SK-N-SH treated with all-trans-retinoic acid at 6 μM for 48 hours (cell line): Measurements from ENCODE around the gene NMRK1.

Source experiments
- CREB5 ChIP-seq: fragments of 250-450 bp; sonication (Bioruptor Pico); IDR thresholded peaks from 2 replicates; pipeline ENCODE4 v1.5.1; 2020; ENCODE audit warnings: low read depth, mild to moderate bottlenecking, moderate library complexity
- CSRNP3 ChIP-seq: fragments of 250-450 bp; sonication (Bioruptor Pico); IDR thresholded peaks from 2 replicates; pipeline ENCODE4 v1.5.1; 2021; ENCODE audit warnings: mild to moderate bottlenecking, moderate library complexity
- GLIS3 ChIP-seq: fragments of 250-450 bp; sonication (Bioruptor Pico); IDR thresholded peaks from 2 replicates; pipeline ENCODE4 v1.5.0; 2020; ENCODE audit warnings: mild to moderate bottlenecking, moderate library complexity
- PATZ1 ChIP-seq: fragments of 250-450 bp; sonication (Bioruptor Pico); IDR thresholded peaks from 2 replicates; pipeline ENCODE4 v1.8.0; 2020; ENCODE audit warnings: mild to moderate bottlenecking, moderate library complexity, borderline replicate concordance
- SNAI2 ChIP-seq: fragments of 250-450 bp; sonication (Bioruptor Pico); IDR thresholded peaks from 2 replicates; pipeline ENCODE4 v1.5.0; 2020; ENCODE audit warnings: mild to moderate bottlenecking, moderate library complexity
- TCF4 ChIP-seq: fragments of 250-450 bp; sonication (Bioruptor Pico); IDR thresholded peaks from 2 replicates; pipeline ENCODE4 v1.8.0; 2021; ENCODE audit warnings: mild to moderate bottlenecking, moderate library complexity, borderline replicate concordance
- TOX ChIP-seq: fragments of 250-450 bp; sonication (Bioruptor Pico); IDR thresholded peaks from 2 replicates; pipeline ENCODE4 v1.8.0; 2021; ENCODE audit warnings: mild to moderate bottlenecking, moderate library complexity, borderline replicate concordance
- ZC3H10 ChIP-seq: fragments of 250-450 bp; sonication (Bioruptor Pico); IDR thresholded peaks from 2 replicates; pipeline ENCODE4 v1.5.1; 2021; ENCODE audit warnings: mild to moderate bottlenecking, moderate library complexity
- ZFP30 ChIP-seq: fragments of 450-650 bp; formaldehyde crosslinking; IDR thresholded peaks from 2 replicates; pipeline ENCODE4 v1.5.0; 2022; ENCODE audit warnings: mild to moderate bottlenecking, moderate library complexity
- ZNF565 ChIP-seq: fragments of 450-650 bp; formaldehyde crosslinking; conservative IDR thresholded peaks from 2 replicates; pipeline ENCODE4 v1.5.0; 2020; ENCODE audit warnings: low read depth, mild to moderate bottlenecking, moderate library complexity
- ZNF8 ChIP-seq: fragments of 450-650 bp; formaldehyde crosslinking; IDR thresholded peaks from 2 replicates; pipeline ENCODE4 v1.5.0; 2020; ENCODE audit warnings: mild to moderate bottlenecking, moderate library complexity

- TF ChIP-seq ZFP30 (CRISPR knock-in tag) (no peak), CSRNP3 (CRISPR knock-in tag) (no peak), SNAI2 (CRISPR knock-in tag) (no peak), TCF4 (CRISPR knock-in tag) (no peak), PATZ1 (CRISPR knock-in tag) (no peak), ZNF565 (CRISPR knock-in tag) (no peak), GLIS3 (CRISPR knock-in tag) (no peak), CREB5 (CRISPR knock-in tag) (no peak), ZNF8 (CRISPR knock-in tag) (no peak), TOX (no peak), ZC3H10 (CRISPR knock-in tag) (no peak)
Observed at GRCh38 chr9:75047506-75047905, 40.4 kb downstream of the NMRK1 start.
